Large intestine (tissue), 3 donors: Measurements from ENCODE around the gene AGTR1. TPM values are rescaled to one million over a fixed set of nuclear protein-coding genes. Genes with fewer than 3 reads are reported as not detected.

Experiments
- DNase-seq, 2 donors: peaks; one replicate each; pipeline versions ENCODE4 v3.0.0 to v3.0.0-alpha.2; 2013
- H3K27ac ChIP-seq: one replicate; pipeline ENCODE4 v1.5.1; 2013; ENCODE audit warnings: low read length
- H3K27me3 ChIP-seq: 2 replicates; pipeline ENCODE4 v1.6.1; 2013; ENCODE audit warnings: low read length; ENCODE audit not compliant: control insufficient read depth, insufficient read depth
- H3K36me3 ChIP-seq: 2 replicates; pipeline ENCODE4 v1.6.1; 2013; ENCODE audit warnings: low read length; ENCODE audit not compliant: control insufficient read depth, insufficient read depth
- H3K4me1 ChIP-seq: one replicate; pipeline ENCODE4 v1.6.1; 2013; ENCODE audit warnings: low read length; ENCODE audit not compliant: control insufficient read depth, insufficient read depth
- H3K4me3 ChIP-seq: one replicate; pipeline ENCODE4 v1.5.1; 2013; ENCODE audit warnings: low read length
- H3K9me3 ChIP-seq: one replicate; pipeline ENCODE4 v1.6.1; 2013; ENCODE audit warnings: mild to moderate bottlenecking, low read depth, low read length, moderate library complexity; ENCODE audit not compliant: control insufficient read depth
- WGBS: methylation state at CpG from one replicate; pipeline ENCODE4 v1.1.5; 2013; ENCODE audit warnings: low lambda C conversion rate; ENCODE audit not compliant: insufficient coverage; 5-methylcytosine and 5-hydroxymethylcytosine counted together
- polyA plus RNA-seq: library from polyadenylated mRNA; unstranded; fragments of 120-200 nt; gene quantifications from one replicate; pipeline ENCODE4 v1.2.1, GENCODE V29; 2013

AGTR1 gene
- polyA plus RNA-seq, 1 donor = 1.3 TPM

GRCh38 chr3:148718982-148719862, 21.5 kb downstream of the AGTR1 start:
- Histone ChIP-seq H3K4me3 (no peak overlapping the region), H3K27ac (no peak overlapping the region), H3K27me3 (no peaks in the 10 kb centered on the region), H3K36me3 (no peaks in the 10 kb centered on the region), H3K9me3 (no peaks in the 10 kb centered on the region), H3K4me1 (peaks cover 2% of the 10 kb centered on the region)
- DNase-seq = no peak
- 86% methylated on average over 5 of the region's 7 CpGs for WGBS

- Histone ChIP-seq H3K27ac (no peak overlapping the region), H3K4me1 (peaks cover 2% of the 10 kb centered on the region)
- no CpG with 5 or more reads among the region's 2 CpGs for WGBS
These were observed 23.2 kb downstream of the AGTR1 start for GRCh38 chr3:148720873-148721272.

GRCh38 chr3:148723631-148724030, 25.9 kb downstream of the AGTR1 start:
- H3K36me3 ChIP-seq = no peaks in the 10 kb centered on the region
- no peaks in the 10 kb centered on the region for H3K9me3 ChIP-seq
- H3K27me3 ChIP-seq = no peaks in the 10 kb centered on the region
- no peak overlapping the region for H3K4me3 ChIP-seq
- no peak for DNase-seq
- no peaks in the 10 kb centered on the region for H3K4me1 ChIP-seq
- no CpG with 5 or more reads among the region's 4 CpGs for WGBS
- H3K27ac ChIP-seq = no peak overlapping the region

More at GRCh38 chr3:148720873-148721272, 23.2 kb downstream of the AGTR1 start:
- Histone ChIP-seq H3K27me3 (no peaks in the 10 kb centered on the region), H3K9me3 (no peaks in the 10 kb centered on the region), H3K36me3 (no peaks in the 10 kb centered on the region), H3K4me3 (no peak overlapping the region)
- no peak for DNase-seq

- no peaks in the 10 kb centered on the region for H3K36me3 ChIP-seq
- no peaks in the 10 kb centered on the region for H3K27me3 ChIP-seq
- no peak overlapping the region for H3K4me3 ChIP-seq
- WGBS = no CpG with 5 or more reads among the region's 5 CpGs
- H3K27ac ChIP-seq = no peak overlapping the region
- peak; percentile 37 to 39 for DNase-seq
- no peaks in the 10 kb centered on the region for H3K9me3 ChIP-seq
- no peaks in the 10 kb centered on the region for H3K4me1 ChIP-seq
These were observed 29.5 kb downstream of the AGTR1 start for GRCh38 chr3:148727231-148727630.

GRCh38 chr3:148728753-148729152, 31.1 kb downstream of the AGTR1 start:
- WGBS = 78% methylated on average over 1 of the region's 2 CpGs
- no peak overlapping the region for H3K4me3 ChIP-seq
- no peaks in the 10 kb centered on the region for H3K36me3 ChIP-seq
- no peaks in the 10 kb centered on the region for H3K27me3 ChIP-seq
- no peaks in the 10 kb centered on the region for H3K9me3 ChIP-seq
- no peak for DNase-seq
- H3K4me1 ChIP-seq = no peaks in the 10 kb centered on the region
- peak overlapping the region; percentile 0 for H3K27ac ChIP-seq

GRCh38 chr3:148729476-148730055, 31.9 kb downstream of the AGTR1 start:
- Histone ChIP-seq H3K36me3 (no peaks in the 10 kb centered on the region), H3K27ac (no peak overlapping the region), H3K9me3 (no peaks in the 10 kb centered on the region), H3K27me3 (no peaks in the 10 kb centered on the region), H3K4me1 (no peaks in the 10 kb centered on the region), H3K4me3 (no peak overlapping the region)
- DNase-seq = no peak
- WGBS = 60% methylated on average over 1 of the region's 5 CpGs

- no peaks in the 10 kb centered on the region for H3K4me1 ChIP-seq
- no peaks in the 10 kb centered on the region for H3K9me3 ChIP-seq
- H3K4me3 ChIP-seq = no peak overlapping the region
- no peaks in the 10 kb centered on the region for H3K36me3 ChIP-seq
- DNase-seq = no peak
- no peaks in the 10 kb centered on the region for H3K27me3 ChIP-seq
- WGBS = no CpG with 5 or more reads among the region's 3 CpGs
- H3K27ac ChIP-seq = no peak overlapping the region
These were observed 33.0 kb downstream of the AGTR1 start for GRCh38 chr3:148730676-148731075.

GRCh38 chr3:148735597-148735996, 37.9 kb downstream of the AGTR1 start:
- DNase-seq = no peak
- Histone ChIP-seq H3K9me3 (no peaks in the 10 kb centered on the region), H3K27me3 (no peaks in the 10 kb centered on the region), H3K4me1 (peaks cover 7% of the 10 kb centered on the region), H3K27ac (no peak overlapping the region), H3K36me3 (no peaks in the 10 kb centered on the region), H3K4me3 (no peak overlapping the region)
- 100% methylated on average over 2 of the region's 2 CpGs for WGBS

- 90% methylated on average over 2 of the region's 3 CpGs for WGBS
- DNase-seq = no peak
- Histone ChIP-seq H3K9me3 (no peaks in the 10 kb centered on the region), H3K27ac (no peak overlapping the region), H3K27me3 (no peaks in the 10 kb centered on the region), H3K36me3 (no peaks in the 10 kb centered on the region), H3K4me3 (no peak overlapping the region), H3K4me1 (peaks cover 7% of the 10 kb centered on the region)
These were observed 38.4 kb downstream of the AGTR1 start for GRCh38 chr3:148736086-148736485.

GRCh38 chr3:148737104-148737530, 39.4 kb downstream of the AGTR1 start:
- H3K36me3 ChIP-seq = no peaks in the 10 kb centered on the region
- peak; percentile 91 to 92 for DNase-seq
- 40% methylated on average over 1 of the region's 2 CpGs for WGBS
- no peak overlapping the region for H3K4me3 ChIP-seq
- H3K27me3 ChIP-seq = no peaks in the 10 kb centered on the region
- H3K9me3 ChIP-seq = no peaks in the 10 kb centered on the region
- peak overlapping the region; percentile 46 for H3K27ac ChIP-seq
- H3K4me1 ChIP-seq = peaks cover 7% of the 10 kb centered on the region
